ENCODE data around the gene FGF16.
"Not testable (repeated sequence)": the region's sequence is repeated elsewhere in the genome, so short reads cannot be mapped to it uniquely, and the experiment has no call there.

Gene FGF16

GRCh38 chrX:77447653-77448569, 722 bp downstream of the FGF16 start:
- peak; percentile 50 for DNase-seq

- DNase-seq, result no peak
Observed at GRCh38 chrX:77450415-77450814, 3.2 kb downstream of the FGF16 start.

GRCh38 chrX:77450996-77451395, 3.8 kb downstream of the FGF16 start:
- no peak for DNase-seq

GRCh38 chrX:77453190-77453589, 6.0 kb downstream of the FGF16 start:
- no peak for DNase-seq

- DNase-seq, result no peak
Observed at GRCh38 chrX:77455437-77455836, 8.2 kb downstream of the FGF16 start.

- no peak for DNase-seq
Observed at GRCh38 chrX:77484045-77484444, 36.9 kb downstream of the FGF16 start.

GRCh38 chrX:77493677-77494553, 46.7 kb downstream of the FGF16 start:
- DNase-seq, result no peak

- DNase-seq, result not testable (repeated sequence)
Observed at GRCh38 chrX:77500164-77500563, 53.0 kb downstream of the FGF16 start.

- no peak for DNase-seq
Observed at GRCh38 chrX:77502951-77503525, 55.8 kb downstream of the FGF16 start.

- DNase-seq, result no peak
Observed at GRCh38 chrX:77505227-77505626, 58.0 kb downstream of the FGF16 start.

Data from activated CD8-positive, alpha-beta memory T cell treated with anti-CD3 and anti-CD28 coated beads, Interleukin-2, amount 50 U/mL, for 48 hours (primary cell).